Measurements from ENCODE around the gene CACFD1. TPM values are rescaled to one million over a fixed set of nuclear protein-coding genes. Genes with fewer than 3 reads are reported as not detected.

Gene CACFD1
- total and polyA plus RNA-seq, 2 of the 4 experiments (the other 2 are of a cell fraction), result 2.0 to 6.6 TPM

- H2AK9ac ChIP-seq (replicated peaks; ENCODE audit: low read depth, low read length, poor library complexity), result peak overlapping the region; percentile 33
- dilution Hi-C loops (cut with HindIII; ENCODE audit: low sequenced_read_pairs, unreplicated experiment), result no loop called here
- H4K91ac ChIP-seq (ENCODE audit: insufficient read depth, low read depth, low read length), result no peak overlapping the region
- no peak overlapping the region for H3K23ac ChIP-seq (ENCODE audit: low read depth, low read length)
- H2BK5ac ChIP-seq (ENCODE audit: low read depth, low read length, poor library complexity, severe bottlenecking), result no peak overlapping the region
- H3K4me2 ChIP-seq (ENCODE audit: low read depth, low read length), result no peak overlapping the region
- H3K27ac ChIP-seq (ENCODE audit: insufficient read depth, low read length), result no peak overlapping the region
- H4K20me1 ChIP-seq (ENCODE audit: insufficient read depth, low read length), result no peaks in the 10 kb centered on the region
- BruUV-seq (replicated peaks), result no TSS peak
- peaks cover 10% of the 10 kb centered on the region for H3K9me3 ChIP-seq (ENCODE audit: control insufficient read depth, insufficient read depth, low read length)
- H3K4me1 ChIP-seq (ENCODE audit: control insufficient read depth, insufficient read depth, low read length), result peaks cover 10% of the 10 kb centered on the region; the same call in 1 of the 2 replicates
- H2BK15ac ChIP-seq (ENCODE audit: low read depth, low read length), result no peak overlapping the region
- H3K56ac ChIP-seq (ENCODE audit: extremely low read depth, insufficient read depth, low read length), result no peak overlapping the region
- H4K5ac ChIP-seq (ENCODE audit: low read depth, low read length), result no peak overlapping the region
- H3K9me1 ChIP-seq (ENCODE audit: insufficient read depth, low read length), result peaks cover 6% of the 10 kb centered on the region; the same call in 1 of the 2 replicates
- DNase-seq (peak; percentile 12), ATAC-seq (ENCODE audit: low read depth) (no peak; the same call in 1 of the 2 replicates)
- in situ Hi-C loops (cut with MboI; ENCODE audit: low sequenced_read_pairs), result no loop called here
- POLR2A ChIA-PET (ENCODE audit: unreplicated experiment), result no interaction called here
- intact Hi-C loops (cut with micrococcal nuclease), result no loop called here
- TF ChIP-seq CEBPB (IDR thresholded peaks at IDR 0.05; ENCODE audit: low read depth, low read length) (no peak), MXI1 (IDR thresholded peaks at IDR 0.05; ENCODE audit: borderline replicate concordance, low read depth, low read length) (no peak), FOS (IDR thresholded peaks at IDR 0.05; ENCODE audit: low read depth, low read length) (no peak), RFX5 (IDR thresholded peaks at IDR 0.05; ENCODE audit: low read depth, low read length) (no peak), RAD21 (IDR thresholded peaks at IDR 0.05; ENCODE audit: low read length) (no peak), SMC3 (IDR thresholded peaks at IDR 0.05; ENCODE audit: low read depth, low read length) (no peak)
- H3K79me1 ChIP-seq (ENCODE audit: low read depth in 1 of 2, low read length in 2 of 2), result no peaks in the 10 kb centered on the region
- H3K27me3 ChIP-seq (ENCODE audit: control insufficient read depth, insufficient read depth, low read length), result peaks cover 15% of the 10 kb centered on the region; the same call in 1 of the 2 replicates
- H3K4me3 ChIP-seq (ENCODE audit: insufficient read depth, low read depth, low read length), result no peak overlapping the region
- no peak overlapping the region for H4K8ac ChIP-seq (ENCODE audit: low read depth in 2 of 2, low read length in 2 of 2)
- no peak overlapping the region for H2AFZ ChIP-seq (replicated peaks; ENCODE audit: low read length, poor library complexity)
- 58% methylated on average over 10 of the region's 23 CpGs; no CpG with 5 or more reads in 1 of the 2 experiments for WGBS, 2 experiments (ENCODE audit: extremely low coverage in 2 of 2, insufficient read length in 1 of 2)
- no peak overlapping the region for H3K18ac ChIP-seq (ENCODE audit: low read depth, low read length)
- CTCF ChIA-PET, result no interaction called here
- H2AK5ac ChIP-seq (ENCODE audit: low read depth, low read length), result no peak overlapping the region
- no peaks in the 10 kb centered on the region for H3K36me3 ChIP-seq (ENCODE audit: control insufficient read depth, insufficient read depth, low read length)
- H2BK20ac ChIP-seq (ENCODE audit: low read depth, low read length), result no peak overlapping the region
- H2BK120ac ChIP-seq (ENCODE audit: low read depth, low read length), result no peak overlapping the region
- H3K9ac ChIP-seq (ENCODE audit: low read depth, low read length), result no peak overlapping the region
- H3K14ac ChIP-seq (replicated peaks; ENCODE audit: low read depth, low read length), result no peak overlapping the region
- H3K4ac ChIP-seq (ENCODE audit: low read depth, low read length), result no peak overlapping the region
These were observed 46.3 kb downstream of the CACFD1 start for GRCh38 chr9:133505901-133506652.

Data from IMR-90 (cell line).